OCI-LY7 (cell line): ENCODE results near the gene DENND2A. TPM values are rescaled to one million over a fixed set of nuclear protein-coding genes. Genes with fewer than 3 reads are reported as not detected.
"Not testable (repeated sequence)": the region's sequence is repeated elsewhere in the genome, so short reads cannot be mapped to it uniquely, and the experiment has no call there.

Experiments
- BruUV-seq: library from RNA; stranded (reverse); fragments of 400-500 nt; replicated peaks from 2 replicates; lab custom pipeline; 2021; lab: Mats Ljungman, UMichigan
- CTCF ChIA-PET: fragments of 300-600 bp; sonication (Branson Sonifier 250); formaldehyde crosslinking; loops from one replicate; lab custom pipeline; 2022; ENCODE audit warnings: antibody characterized with exemption; ENCODE audit not compliant: unreplicated experiment; lab: Charles Lee
- POLR2A ChIA-PET: fragments of 300-600 bp; sonication (Branson Sonifier 250); formaldehyde crosslinking; loops from one replicate; lab custom pipeline; 2022; ENCODE audit warnings: antibody characterized with exemption; lab: Charles Lee
- DNase-seq: peaks from one replicate; pipeline ENCODE4 v3.0.0-alpha.2; 2015; ENCODE audit warnings: low spot score
- H2AFZ ChIP-seq: fragments of 200-600 bp; sonication (generic), shearing (Covaris generic); 2 replicates; pipeline ENCODE4 v1.6.1; 2014; ENCODE audit warnings: mild to moderate bottlenecking, antibody characterized with exemption, low read length, moderate library complexity
- H3K27ac ChIP-seq: fragments of 200-600 bp; sonication (generic); 2 replicates; pipeline ENCODE4 v1.5.1; 2014; ENCODE audit warnings: mixed run types, low read depth, mild to moderate bottlenecking, moderate library complexity, low read length, inconsistent platforms; ENCODE audit not compliant: poor library complexity, severe bottlenecking
- H3K36me3 ChIP-seq: fragments of 200-600 bp; sonication (generic); 2 replicates; pipeline ENCODE4 v1.6.1; 2014; ENCODE audit warnings: mild to moderate bottlenecking, antibody characterized with exemption, low read length, moderate library complexity, mixed read lengths; ENCODE audit not compliant: insufficient read depth
- H3K4me1 ChIP-seq: fragments of 200-600 bp; sonication (generic); 2 replicates; pipeline ENCODE4 v1.5.1; 2014; ENCODE audit warnings: mild to moderate bottlenecking, low read length; ENCODE audit not compliant: insufficient read depth, poor library complexity, severe bottlenecking
- H3K4me2 ChIP-seq: fragments of 200-600 bp; sonication (generic); 2 replicates; pipeline ENCODE4 v1.6.1; 2014; ENCODE audit warnings: mild to moderate bottlenecking, low read length
- H3K4me3 ChIP-seq: fragments of 200-600 bp; sonication (generic); 2 replicates; pipeline ENCODE4 v1.5.1; 2014; ENCODE audit warnings: mild to moderate bottlenecking, low read depth, low read length; ENCODE audit not compliant: poor library complexity, severe bottlenecking
- H3K79me2 ChIP-seq: fragments of 200-600 bp; sonication (generic); 2 replicates; pipeline ENCODE4 v1.6.1; 2016; ENCODE audit warnings: low read depth, mild to moderate bottlenecking, low read length, moderate library complexity, mixed read lengths; ENCODE audit not compliant: insufficient read depth
- H3K9me2 ChIP-seq: fragments of 200-600 bp; sonication (generic); 2 replicates; pipeline ENCODE4 v1.6.1; 2016; ENCODE audit warnings: mild to moderate bottlenecking, low read length, mixed read lengths; ENCODE audit not compliant: insufficient read depth
- H3K9me3 ChIP-seq: fragments of 200-600 bp; sonication (generic); 2 replicates; pipeline ENCODE4 v1.6.1; 2014; ENCODE audit warnings: mild to moderate bottlenecking, mixed run types, low read length, mixed read lengths
- H4K20me1 ChIP-seq: fragments of 200-600 bp; sonication (generic); 2 replicates; pipeline ENCODE4 v1.6.1; 2014; ENCODE audit warnings: mild to moderate bottlenecking, antibody characterized with exemption, low read length, moderate library complexity, mixed read lengths; ENCODE audit not compliant: insufficient read depth
- CTCF ChIP-seq: fragments of 200-600 bp; sonication (generic); conservative IDR thresholded peaks from 2 replicates; pipeline ENCODE4 v1.5.1; 2014; ENCODE audit warnings: mild to moderate bottlenecking, antibody characterized with exemption, low read length, moderate library complexity, mixed read lengths
- EZH2phosphoT487 ChIP-seq: fragments of 200-600 bp; sonication (generic); IDR thresholded peaks from 2 replicates; pipeline ENCODE4 v1.6.1; 2018; ENCODE audit warnings: low read depth, borderline replicate concordance, mild to moderate bottlenecking, mixed run types, antibody characterized with exemption, low read length, moderate library complexity, mixed read lengths
- intact Hi-C: fragments of 100-400 bp; cut with micrococcal nuclease; formaldehyde crosslinking; loops from one replicate; pipeline ENCODE4 v1.10.0; 2022; ENCODE audit not compliant: unreplicated experiment
- total RNA-seq, 2 experiments: library from RNA; depleted of rRNA in 1 of 2; stranded (reverse); fragments of >200 nt in 1 of 2; shearing (Covaris generic) in 1 of 2; gene quantifications; 2 replicates each; pipeline ENCODE4 v1.2.3, GENCODE V29; 2014 to 2022

Gene DENND2A
- total RNA-seq, 2 experiments from 2014 or later = 0.13 to 0.35 TPM

DNA sequence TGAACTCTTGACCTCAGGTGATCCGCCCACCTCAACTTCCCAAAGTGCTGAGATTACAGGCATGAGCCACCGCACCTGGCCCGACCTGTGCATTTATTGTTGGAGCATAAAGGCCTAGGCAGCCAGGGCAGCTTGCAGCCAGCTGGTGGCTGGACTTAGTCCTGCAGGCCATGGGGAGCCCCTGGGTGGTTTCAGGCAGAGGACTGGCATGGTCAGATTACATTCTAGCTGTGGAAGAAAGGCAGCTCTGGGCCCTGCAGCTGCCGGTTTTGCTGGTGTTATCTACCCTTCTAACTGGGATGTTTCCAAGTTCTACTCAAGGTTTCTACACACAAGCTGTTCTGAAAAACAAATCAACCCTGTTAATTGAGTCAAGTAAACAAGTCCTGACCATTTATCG is 138.6 kb downstream of the DENND2A start:
- Histone ChIP-seq H3K36me3 (no peaks in the 10 kb centered on the region), H3K27ac (no peak overlapping the region), H3K9me3 (no peaks in the 10 kb centered on the region), H2AFZ (no peak overlapping the region), H3K9me2 (no peaks in the 10 kb centered on the region), H4K20me1 (no peaks in the 10 kb centered on the region), H3K4me3 (no peak overlapping the region), H3K4me1 (no peaks in the 10 kb centered on the region), H3K4me2 (no peak overlapping the region), H3K79me2 (no peaks in the 10 kb centered on the region)
- TF ChIP-seq EZH2phosphoT487 (no peak), CTCF (no peak)
- DNase-seq = no peak
- POLR2A ChIA-PET = interaction anchor here (0.5 to 0.7 kb wide), 2 partner anchors 24 to 339 kb away, joined by 3 read pairs; no protein-coding TSS in a partner anchor
- intact Hi-C loops = no loop called here
- CTCF ChIA-PET = no interaction called here
- no TSS peak for BruUV-seq

DNA sequence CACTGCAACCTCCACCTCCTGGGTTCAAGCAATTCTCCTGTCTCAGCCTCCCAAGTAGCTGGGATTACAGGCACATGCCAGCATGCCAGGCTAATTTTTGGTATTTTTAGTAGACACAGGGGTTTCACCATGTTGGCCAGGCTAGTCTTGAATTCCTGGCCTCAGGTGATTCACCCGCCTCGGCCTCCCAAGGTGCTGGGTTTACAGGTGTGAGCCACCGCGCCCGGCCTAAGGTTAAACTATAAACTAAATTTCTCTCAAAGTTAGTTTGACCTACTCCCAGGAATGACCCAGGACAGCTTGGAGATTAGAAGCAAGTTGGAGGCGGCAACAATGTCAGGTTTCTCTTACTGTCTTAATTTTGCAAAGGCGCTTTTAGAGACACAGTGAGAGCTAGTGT is 142.8 kb downstream of the DENND2A start:
- H3K9me2 ChIP-seq, CTCF ChIA-PET: not testable (repeated sequence)

DNA sequence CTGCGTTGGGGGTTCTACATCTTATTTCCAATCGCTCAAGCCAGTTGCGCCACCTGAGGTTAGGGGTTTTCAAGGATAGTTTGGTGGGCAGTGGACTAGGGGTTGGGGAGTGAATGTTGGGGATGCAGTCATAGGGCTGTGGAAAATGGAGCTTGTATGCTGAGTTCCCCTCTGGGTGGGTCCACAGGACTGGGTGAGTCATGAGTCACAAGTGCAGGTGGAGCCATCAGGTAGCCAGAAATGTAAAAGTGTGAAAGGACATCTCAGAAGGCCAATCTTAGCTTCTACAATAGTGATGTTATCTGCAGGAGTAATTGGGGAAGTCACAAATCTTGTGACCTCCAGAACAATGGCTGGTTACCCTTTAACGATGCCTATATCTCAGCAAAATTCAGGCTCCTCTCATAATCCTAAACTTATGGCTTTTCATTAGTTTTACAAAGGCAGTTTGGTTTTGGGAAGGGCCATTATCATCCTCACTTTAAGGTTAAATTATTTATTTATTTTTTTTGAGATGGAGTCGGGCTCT is 143.3 kb downstream of the DENND2A start:
- CTCF ChIA-PET = no interaction called here
- no peak overlapping the region for H3K4me3 ChIP-seq
- no peak overlapping the region for H2AFZ ChIP-seq
- H3K4me2 ChIP-seq = no peak overlapping the region
- H3K9me2 ChIP-seq = no peaks in the 10 kb centered on the region
- no peaks in the 10 kb centered on the region for H3K4me1 ChIP-seq
- H3K79me2 ChIP-seq = no peaks in the 10 kb centered on the region
- H3K27ac ChIP-seq = no peak overlapping the region
- intact Hi-C loops = no loop called here
- DNase-seq = no peak
- H3K36me3 ChIP-seq = no peaks in the 10 kb centered on the region
- no peaks in the 10 kb centered on the region for H3K9me3 ChIP-seq
- TF ChIP-seq CTCF (no peak), EZH2phosphoT487 (no peak)
- no TSS peak for BruUV-seq
- POLR2A ChIA-PET = interaction anchor here (0.8 to 1.5 kb wide), 4 partner anchors 9 to 53 kb away, joined by 3 to 4 read pairs (median 4); no protein-coding TSS in a partner anchor
- H4K20me1 ChIP-seq = no peaks in the 10 kb centered on the region

More for the DNA sequence above, 142.8 kb downstream of the DENND2A start:
- BruUV-seq, H3K27ac ChIP-seq, DNase-seq, H2AFZ ChIP-seq, H3K9me3 ChIP-seq, H3K4me2 ChIP-seq, H3K36me3 ChIP-seq, intact Hi-C loops, H3K79me2 ChIP-seq, H3K4me3 ChIP-seq, H3K4me1 ChIP-seq, H4K20me1 ChIP-seq: not testable (repeated sequence)
- POLR2A ChIA-PET = interaction anchor here (1.4 to 1.5 kb wide), 2 partner anchors 9 to 20 kb away, joined by 3 to 4 read pairs; no protein-coding TSS in a partner anchor
